A549 (cell line): ENCODE results near the gene PNPLA1. TPM values are rescaled to one million over a fixed set of nuclear protein-coding genes. Genes with fewer than 3 reads are reported as not detected.

Experiments used
- ATAC-seq, 2 experiments: fragments of 200-7000 bp in 1 of 2; fragments of >200 bp in 1 of 2; cut with Nextera tagmentation in 1 of 2; cut with Tn5 transposase in 1 of 2; 3 replicates each; pipeline versions ENCODE4 v1.8.0 to v1.9.1; 2018 to 2020; ENCODE audit warnings: mild to moderate bottlenecking in 1 of 2, moderate library complexity in 1 of 2
- CTCF ChIA-PET: fragments of 300-600 bp; sonication (Branson Sonifier 250); formaldehyde crosslinking; extraction: SDS; loops from one replicate; lab custom pipeline; 2021; ENCODE audit warnings: antibody characterized with exemption, inconsistent platforms; lab: Yijun Ruan, JAX
- POLR2A ChIA-PET: fragments of 350-600 bp; formaldehyde crosslinking; extraction: SDS; loops from one replicate; lab custom pipeline; 2021; ENCODE audit warnings: antibody characterized with exemption, inconsistent platforms; lab: Yijun Ruan, JAX
- DNase-seq, 2 experiments: peaks; one replicate each; pipeline versions ENCODE4 v3.0.0 to v3.0.0-alpha.2; 2011 to 2016; ENCODE audit warnings: low read depth in 1 of 2, low spot score in 1 of 2
- FAIRE-seq: peaks from 2 replicates; lab custom pipeline; 2011; peaks lifted over from hg19 to GRCh38; lab: Jason Lieb, UNC
- H3K27ac ChIP-seq, 2 experiments: fragments of >200 bp; sonication (Bioruptor Twin); formaldehyde crosslinking; 3 replicates each; pipeline ENCODE4 v1.5.1; 2016 to 2017
- H3K4me1 ChIP-seq: fragments of >200 bp; sonication (Bioruptor Twin); formaldehyde crosslinking; 3 replicates; pipeline ENCODE4 v1.6.1; 2016
- H3K4me2 ChIP-seq: fragments of >200 bp; sonication (Bioruptor Twin); formaldehyde crosslinking; 3 replicates; pipeline ENCODE4 v1.6.1; 2016
- H3K4me3 ChIP-seq: fragments of >200 bp; sonication (Bioruptor Twin); formaldehyde crosslinking; 3 replicates; pipeline ENCODE4 v1.5.1; 2016
- H3K9me3 ChIP-seq: fragments of >200 bp; sonication (Bioruptor Twin); formaldehyde crosslinking; 3 replicates; pipeline ENCODE4 v1.6.1; 2016
- CBX2 ChIP-seq: fragments of 200-600 bp; sonication (generic); IDR thresholded peaks from 2 replicates; pipeline ENCODE4 v1.6.1; 2016; ENCODE audit warnings: low read depth, mild to moderate bottlenecking, borderline replicate concordance
- CEBPB ChIP-seq, 2 experiments: fragments of >200 bp in 1 of 2; sonication (Bioruptor Twin) in 1 of 2; formaldehyde crosslinking in 1 of 2; IDR thresholded peaks; 2 replicates each; pipeline ENCODE4 v1.6.1; 2012 to 2016
- CHD4 ChIP-seq: fragments of 200-600 bp; sonication (generic); IDR thresholded peaks from 2 replicates; pipeline ENCODE4 v1.6.1; 2016; ENCODE audit warnings: antibody characterized with exemption, mild to moderate bottlenecking, borderline replicate concordance
- EHMT2 ChIP-seq: fragments of 200-600 bp; sonication (generic); IDR thresholded peaks from 2 replicates; pipeline ENCODE4 v1.6.1; 2016; ENCODE audit warnings: antibody characterized with exemption, low read depth, mild to moderate bottlenecking, moderate library complexity
- EP300 ChIP-seq, 2 experiments: fragments of >200 bp; sonication (Bioruptor Twin); formaldehyde crosslinking; IDR thresholded peaks; 2 replicates in 1 of 2; 3 replicates in 1 of 2; pipeline ENCODE4 v1.6.1; 2016 to 2017
- ESRRA ChIP-seq: fragments of 150-350 bp; IDR thresholded peaks from 2 replicates; pipeline ENCODE4 v1.6.1; 2014; ENCODE audit warnings: mild to moderate bottlenecking, low read length, borderline replicate concordance
- FOSB ChIP-seq: fragments of 250-450 bp; sonication (Bioruptor Pico); IDR thresholded peaks from 2 replicates; pipeline ENCODE4 v1.5.0; 2020; ENCODE audit warnings: mild to moderate bottlenecking, moderate library complexity
- HDAC2 ChIP-seq: fragments of 200-600 bp; sonication (generic); IDR thresholded peaks from 2 replicates; pipeline ENCODE4 v1.6.1; 2016
- HOXA7 ChIP-seq: fragments of 250-450 bp; sonication (Bioruptor Pico); IDR thresholded peaks from 2 replicates; pipeline ENCODE4 v1.5.0; 2020; ENCODE audit warnings: mild to moderate bottlenecking, moderate library complexity
- JUN ChIP-seq, 2 experiments: fragments of >200 bp; sonication (Bioruptor Twin); formaldehyde crosslinking; IDR thresholded peaks; 2 replicates in 1 of 2; 3 replicates in 1 of 2; pipeline ENCODE4 v1.6.1; 2016 to 2017
- KDM1A ChIP-seq: fragments of 200-600 bp; sonication (generic); IDR thresholded peaks from 2 replicates; pipeline ENCODE4 v1.6.1; 2016; ENCODE audit warnings: low read depth, mild to moderate bottlenecking
- KDM5A ChIP-seq: fragments of 200-600 bp; sonication (generic); IDR thresholded peaks from 2 replicates; pipeline ENCODE4 v1.6.1; 2016; ENCODE audit warnings: antibody characterized with exemption, mild to moderate bottlenecking
- MYC ChIP-seq: IDR thresholded peaks from 2 replicates; pipeline ENCODE4 v1.6.1; 2012; ENCODE audit warnings: mild to moderate bottlenecking, inconsistent platforms, low read length, improper control_type of control experiment, borderline replicate concordance
- NR3C1 ChIP-seq: fragments of >200 bp; sonication (Bioruptor Twin); formaldehyde crosslinking; IDR thresholded peaks from 3 replicates; pipeline ENCODE4 v1.6.1; 2017
- PHF8 ChIP-seq: fragments of 200-600 bp; sonication (generic); IDR thresholded peaks from 2 replicates; pipeline ENCODE4 v1.6.1; 2016; ENCODE audit warnings: low read depth, mild to moderate bottlenecking, antibody characterized with exemption, moderate library complexity, borderline replicate concordance
- POLR2A ChIP-seq: IDR thresholded peaks from 2 replicates; pipeline ENCODE4 v1.6.1; 2012; ENCODE audit warnings: mild to moderate bottlenecking, low read length
- POLR2AphosphoS2 ChIP-seq: conservative IDR thresholded peaks from 2 replicates; pipeline ENCODE4 v1.6.1; 2012; ENCODE audit warnings: low read length, improper control_type of control experiment, inconsistent platforms
- RAD21 ChIP-seq, 2 experiments: fragments of >200 bp in 1 of 2; sonication (Bioruptor Twin) in 1 of 2; formaldehyde crosslinking in 1 of 2; IDR thresholded peaks in 1 of 2; conservative IDR thresholded peaks in 1 of 2; 2 replicates in 1 of 2; 3 replicates in 1 of 2; pipeline ENCODE4 v1.6.1; 2012 to 2018; ENCODE audit warnings: inconsistent platforms in 1 of 2
- RCOR1 ChIP-seq: fragments of 150-350 bp; IDR thresholded peaks from 2 replicates; pipeline ENCODE4 v1.6.1; 2014; ENCODE audit warnings: antibody characterized with exemption, low read length, low read depth
- RFX5 ChIP-seq: fragments of 450-650 bp; IDR thresholded peaks from 2 replicates; pipeline ENCODE4 v1.7.1; 2014; ENCODE audit warnings: antibody characterized with exemption, mild to moderate bottlenecking, moderate library complexity
- TFCP2L1 ChIP-seq: fragments of 250-450 bp; sonication (Bioruptor Pico); IDR thresholded peaks from 2 replicates; pipeline ENCODE4 v1.5.0; 2021; ENCODE audit warnings: mild to moderate bottlenecking
- WGBS: methylation state at CpG from one replicate; pipeline ENCODE4 v1.1.6; 2017; ENCODE audit errors: missing lambda C conversion rate; 5-methylcytosine and 5-hydroxymethylcytosine counted together
- polyA plus RNA-seq, 4 experiments: library from polyadenylated mRNA; depleted of rRNA in 3 of 4; stranded (reverse); fragments of >200 nt; fragmentation: RNase III in 1 of 4; extraction: RNeasy Plus Mini Kit Qiagen cat#74134 plus additional on column Dnase treatment in 1 of 4; gene quantifications; 2 replicates in 3 of 4; 3 replicates in 1 of 4; pipeline ENCODE4 v1.2.3, GENCODE V29; 2011 to 2017
- TF ChIP-seq, protein P1 (sequence below): fragments of >200 bp; sonication (Bioruptor Twin); formaldehyde crosslinking; IDR thresholded peaks from 3 replicates; pipeline ENCODE4 v1.6.1; 2016
- TF ChIP-seq, protein P2 (sequence below): IDR thresholded peaks from 2 replicates; pipeline ENCODE4 v1.6.1; 2012; ENCODE audit warnings: low read depth, borderline replicate concordance
- TF ChIP-seq, protein P3 (sequence below): fragments of >200 bp; sonication (Bioruptor Twin); formaldehyde crosslinking; IDR thresholded peaks from 3 replicates; pipeline ENCODE4 v1.5.1; 2016

Gene PNPLA1
- polyA plus RNA-seq, 2 of the 4 experiments (the other 2 are of a cell fraction), result 0.09 TPM; not detected in 1

DNA sequence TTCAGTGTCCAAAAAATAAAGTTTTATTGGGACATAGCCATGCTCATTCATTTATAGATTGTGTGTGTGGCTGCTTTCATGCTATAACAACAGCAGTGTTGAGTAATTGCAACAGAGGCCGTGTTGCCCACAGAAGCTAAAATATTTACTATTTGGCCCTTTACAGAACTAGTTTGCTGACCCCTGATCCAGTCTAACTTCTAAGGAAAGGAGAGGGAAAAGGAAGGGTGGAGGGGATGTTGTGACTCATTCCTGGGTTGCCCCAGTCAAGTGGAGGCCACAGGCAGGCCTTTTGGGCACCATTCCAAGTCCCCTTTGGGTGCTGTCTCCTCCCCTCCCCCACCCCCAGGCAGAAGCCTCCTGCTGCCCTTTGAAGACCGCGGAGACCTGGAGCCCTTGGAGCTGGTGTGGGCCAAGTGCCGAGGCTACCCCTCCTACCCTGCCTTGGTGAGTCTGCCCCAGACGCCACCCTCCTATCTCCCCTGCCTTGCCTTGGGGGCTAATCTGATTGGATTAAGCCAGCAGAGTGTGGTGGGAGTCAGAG lies 44.9 kb upstream of the PNPLA1 start:
- POLR2A ChIA-PET, result no interaction called here
- DNase-seq, result no peak
- 76% methylated on average over 1 of the region's 5 CpGs for WGBS
- TF ChIP-seq ESRRA (no peak), KDM1A (no peak), HDAC2 (no peak), CBX2 (no peak), EHMT2 (no peak)
- TF ChIP-seq, protein P1, sequence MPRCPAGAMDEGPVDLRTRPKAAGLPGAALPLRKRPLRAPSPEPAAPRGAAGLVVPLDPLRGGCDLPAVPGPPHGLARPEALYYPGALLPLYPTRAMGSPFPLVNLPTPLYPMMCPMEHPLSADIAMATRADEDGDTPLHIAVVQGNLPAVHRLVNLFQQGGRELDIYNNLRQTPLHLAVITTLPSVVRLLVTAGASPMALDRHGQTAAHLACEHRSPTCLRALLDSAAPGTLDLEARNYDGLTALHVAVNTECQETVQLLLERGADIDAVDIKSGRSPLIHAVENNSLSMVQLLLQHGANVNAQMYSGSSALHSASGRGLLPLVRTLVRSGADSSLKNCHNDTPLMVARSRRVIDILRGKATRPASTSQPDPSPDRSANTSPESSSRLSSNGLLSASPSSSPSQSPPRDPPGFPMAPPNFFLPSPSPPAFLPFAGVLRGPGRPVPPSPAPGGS, result no peak
- TF ChIP-seq, protein P2, sequence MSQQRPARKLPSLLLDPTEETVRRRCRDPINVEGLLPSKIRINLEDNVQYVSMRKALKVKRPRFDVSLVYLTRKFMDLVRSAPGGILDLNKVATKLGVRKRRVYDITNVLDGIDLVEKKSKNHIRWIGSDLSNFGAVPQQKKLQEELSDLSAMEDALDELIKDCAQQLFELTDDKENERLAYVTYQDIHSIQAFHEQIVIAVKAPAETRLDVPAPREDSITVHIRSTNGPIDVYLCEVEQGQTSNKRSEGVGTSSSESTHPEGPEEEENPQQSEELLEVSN, result no peak
- TF ChIP-seq, all 56 proteins: peak for 0
- ATAC-seq (no peak), FAIRE-seq (no peak)
- H3K4me3 ChIP-seq, result no peak overlapping the region
- H3K9me3 ChIP-seq, result no peaks in the 10 kb centered on the region
- CTCF ChIA-PET, result no interaction called here
- H3K4me2 ChIP-seq, result no peak overlapping the region
- 0 out of 6 replicates have a peak overlapping the region, but pooled peaks of 1 of the 2 experiments have one; percentile 35 for H3K27ac ChIP-seq
- H3K4me1 ChIP-seq, result peaks cover 12% of the 10 kb centered on the region; the same call in 2 of the 3 replicates

DNA sequence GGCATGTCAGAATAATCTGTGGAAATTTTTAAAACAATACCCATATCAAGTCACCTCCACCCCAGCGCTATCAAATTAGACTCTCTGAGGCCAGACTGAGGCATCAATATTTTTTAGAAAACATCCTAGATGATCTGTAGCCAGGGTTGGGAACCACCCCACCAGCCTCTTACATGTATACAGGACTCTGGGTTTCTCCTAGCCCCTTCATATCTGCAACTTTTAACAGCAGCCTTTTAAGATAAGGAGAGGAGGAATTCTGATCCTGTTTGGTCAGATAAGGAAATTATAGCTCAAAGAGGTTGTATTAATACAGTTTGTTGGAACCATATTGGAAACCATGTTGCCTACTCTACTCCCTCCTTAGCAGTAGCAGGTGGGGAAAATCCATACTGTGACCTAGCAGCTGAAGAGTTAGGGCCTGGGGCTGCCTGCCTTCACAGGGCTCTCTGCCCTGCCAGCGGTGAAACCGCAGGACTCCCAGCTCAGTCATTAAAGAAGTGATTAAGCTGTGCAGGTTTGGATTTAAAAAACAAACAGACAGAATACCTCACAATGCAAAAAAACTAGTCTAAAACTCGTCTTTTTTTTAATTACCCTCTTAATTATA lies 43.3 kb upstream of the PNPLA1 start:
- ATAC-seq (no peak), DNase-seq (no peak), FAIRE-seq (no peak)
- TF ChIP-seq RAD21 (conservative IDR thresholded peaks at IDR 0.05 in 1 of 2, IDR thresholded peaks at IDR 0.05 in 1 of 2), result no peak
- no peak for TF ChIP-seq POLR2A
- no peak for TF ChIP-seq FOSB (CRISPR knock-in tag)
- WGBS, result 85% methylated on average over 4 of the region's 4 CpGs
- Histone ChIP-seq H3K4me1 (peaks cover 12% of the 10 kb centered on the region; the same call in 2 of the 3 replicates), H3K9me3 (no peaks in the 10 kb centered on the region), H3K27ac (no peak overlapping the region), H3K4me3 (no peak overlapping the region), H3K4me2 (no peak overlapping the region)
- POLR2A ChIA-PET, result no interaction called here
- CTCF ChIA-PET, result interaction anchor here (1.0 to 1.5 kb wide), 2 partner anchors 13 to 76 kb away, joined by 4 to 5 read pairs; no protein-coding TSS in a partner anchor

DNA sequence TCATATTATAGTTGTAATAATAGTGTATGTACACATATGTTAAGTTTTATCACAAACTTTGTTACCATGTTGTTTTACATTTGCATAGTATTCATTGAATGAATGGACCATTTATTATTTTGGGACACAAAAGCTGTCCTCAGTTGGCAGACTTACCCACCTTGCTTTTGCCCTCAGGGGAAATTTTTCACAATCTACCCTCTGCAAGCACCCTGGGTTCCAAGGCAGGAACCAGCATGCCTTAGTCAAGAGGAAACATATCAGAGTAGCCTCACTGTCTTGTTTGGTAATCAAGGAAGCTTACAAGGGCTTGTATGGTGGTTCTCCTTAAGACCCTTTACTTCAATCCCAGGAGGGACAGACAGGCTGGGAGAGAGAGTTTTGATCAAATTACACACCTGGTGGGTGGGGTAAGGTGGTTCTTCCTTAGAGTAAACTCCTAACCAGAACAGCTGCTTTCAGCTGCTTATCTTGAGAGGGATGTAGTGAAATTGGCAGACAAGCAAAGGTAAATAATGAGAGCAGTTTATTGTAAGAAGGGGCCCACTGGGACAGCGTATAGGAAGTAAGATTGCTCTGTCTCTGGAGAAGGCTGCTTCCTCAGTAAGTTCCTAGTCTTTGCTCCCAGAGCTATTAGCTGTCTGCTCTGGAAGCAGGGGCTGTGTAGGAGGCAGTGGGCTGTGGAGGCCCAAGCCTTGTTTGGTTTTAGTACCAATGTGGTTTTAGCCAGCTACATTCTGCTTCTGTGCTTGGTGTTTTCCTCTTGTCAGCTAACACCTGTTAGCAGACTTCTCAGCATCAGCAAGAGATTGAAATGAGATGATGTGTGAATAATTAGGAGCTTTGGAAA lies 42.3 kb upstream of the PNPLA1 start:
- Histone ChIP-seq H3K4me1 (peaks cover 12% of the 10 kb centered on the region; the same call in 2 of the 3 replicates), H3K9me3 (no peaks in the 10 kb centered on the region), H3K4me3 (no peak overlapping the region), H3K27ac (no peak overlapping the region), H3K4me2 (no peak overlapping the region)
- FAIRE-seq (no peak), DNase-seq (no peak), ATAC-seq (no peak)
- TF ChIP-seq NR3C1 (no peak), POLR2AphosphoS2 (no peak), CEBPB (IDR thresholded peaks at IDR 0.05) (no peak), MYC (no peak), PHF8 (no peak), EP300 (IDR thresholded peaks at IDR 0.05) (no peak), HOXA7 (no peak), JUN (IDR thresholded peaks at IDR 0.05) (no peak), RCOR1 (no peak), TFCP2L1 (CRISPR knock-in tag) (no peak), KDM5A (no peak), CHD4 (no peak), RFX5 (no peak)
- TF ChIP-seq, protein P1, result no peak
- TF ChIP-seq, protein P3, sequence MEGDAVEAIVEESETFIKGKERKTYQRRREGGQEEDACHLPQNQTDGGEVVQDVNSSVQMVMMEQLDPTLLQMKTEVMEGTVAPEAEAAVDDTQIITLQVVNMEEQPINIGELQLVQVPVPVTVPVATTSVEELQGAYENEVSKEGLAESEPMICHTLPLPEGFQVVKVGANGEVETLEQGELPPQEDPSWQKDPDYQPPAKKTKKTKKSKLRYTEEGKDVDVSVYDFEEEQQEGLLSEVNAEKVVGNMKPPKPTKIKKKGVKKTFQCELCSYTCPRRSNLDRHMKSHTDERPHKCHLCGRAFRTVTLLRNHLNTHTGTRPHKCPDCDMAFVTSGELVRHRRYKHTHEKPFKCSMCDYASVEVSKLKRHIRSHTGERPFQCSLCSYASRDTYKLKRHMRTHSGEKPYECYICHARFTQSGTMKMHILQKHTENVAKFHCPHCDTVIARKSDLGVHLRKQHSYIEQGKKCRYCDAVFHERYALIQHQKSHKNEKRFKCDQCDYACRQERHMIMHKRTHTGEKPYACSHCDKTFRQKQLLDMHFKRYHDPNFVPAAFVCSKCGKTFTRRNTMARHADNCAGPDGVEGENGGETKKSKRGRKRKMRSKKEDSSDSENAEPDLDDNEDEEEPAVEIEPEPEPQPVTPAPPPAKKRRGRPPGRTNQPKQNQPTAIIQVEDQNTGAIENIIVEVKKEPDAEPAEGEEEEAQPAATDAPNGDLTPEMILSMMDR, result no peak
- CTCF ChIA-PET, result interaction anchor here (1.5 kb wide), 1 partner anchor 14 kb away, joined by 5 read pairs; no protein-coding TSS in a partner anchor
- WGBS, result 89% methylated on average over 1 of the region's 1 CpG
- POLR2A ChIA-PET, result no interaction called here
